ENCODE measurements around the gene KCTD17.

The KCTD17 gene

GRCh38 chr22:37062702-37063381, 11.3 kb downstream of the KCTD17 start:
- no peaks in the 10 kb centered on the region for H3K79me2 ChIP-seq (ENCODE audit: insufficient read depth, low read length)

GRCh38 chr22:37063431-37064420, 12.2 kb downstream of the KCTD17 start:
- Histone ChIP-seq H3K27me3 (ENCODE audit: insufficient read depth, low read length, poor library complexity, severe bottlenecking) (no peaks in the 10 kb centered on the region), H3K4me3 (ENCODE audit: low read length, poor library complexity, severe bottlenecking) (no peak overlapping the region), H3F3A (ENCODE audit: low read depth) (no peaks in the 10 kb centered on the region), H3K36me3 (ENCODE audit: insufficient read depth, low read length) (no peaks in the 10 kb centered on the region), H3K79me2 (ENCODE audit: insufficient read depth, low read length) (no peaks in the 10 kb centered on the region), H3K4me2 (ENCODE audit: low read depth, low read length, poor library complexity, severe bottlenecking) (no peak overlapping the region), H4K20me1 (ENCODE audit: insufficient read depth, low read length, poor library complexity, severe bottlenecking) (no peaks in the 10 kb centered on the region), H2AFZ (ENCODE audit: low read length) (no peak overlapping the region), H3K9me3 (ENCODE audit: insufficient read depth, low read depth, low read length) (no peaks in the 10 kb centered on the region), H3K9ac (ENCODE audit: low read depth, low read length, poor library complexity, severe bottlenecking) (no peak overlapping the region), H3K9me2 (replicated peaks; ENCODE audit: low read depth, low read length) (no peaks in the 10 kb centered on the region), H3K4me1 (ENCODE audit: insufficient read depth, low read length, poor library complexity, severe bottlenecking) (peaks cover 6% of the 10 kb centered on the region)
- TF ChIP-seq, protein P1, sequence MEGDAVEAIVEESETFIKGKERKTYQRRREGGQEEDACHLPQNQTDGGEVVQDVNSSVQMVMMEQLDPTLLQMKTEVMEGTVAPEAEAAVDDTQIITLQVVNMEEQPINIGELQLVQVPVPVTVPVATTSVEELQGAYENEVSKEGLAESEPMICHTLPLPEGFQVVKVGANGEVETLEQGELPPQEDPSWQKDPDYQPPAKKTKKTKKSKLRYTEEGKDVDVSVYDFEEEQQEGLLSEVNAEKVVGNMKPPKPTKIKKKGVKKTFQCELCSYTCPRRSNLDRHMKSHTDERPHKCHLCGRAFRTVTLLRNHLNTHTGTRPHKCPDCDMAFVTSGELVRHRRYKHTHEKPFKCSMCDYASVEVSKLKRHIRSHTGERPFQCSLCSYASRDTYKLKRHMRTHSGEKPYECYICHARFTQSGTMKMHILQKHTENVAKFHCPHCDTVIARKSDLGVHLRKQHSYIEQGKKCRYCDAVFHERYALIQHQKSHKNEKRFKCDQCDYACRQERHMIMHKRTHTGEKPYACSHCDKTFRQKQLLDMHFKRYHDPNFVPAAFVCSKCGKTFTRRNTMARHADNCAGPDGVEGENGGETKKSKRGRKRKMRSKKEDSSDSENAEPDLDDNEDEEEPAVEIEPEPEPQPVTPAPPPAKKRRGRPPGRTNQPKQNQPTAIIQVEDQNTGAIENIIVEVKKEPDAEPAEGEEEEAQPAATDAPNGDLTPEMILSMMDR (conservative IDR thresholded peaks at IDR 0.05; ENCODE audit: low read length), result no peak
- no peak for TF ChIP-seq EZH2phosphoT487 (IDR thresholded peaks at IDR 0.05; ENCODE audit: borderline replicate concordance)

More at GRCh38 chr22:37062702-37063381, 11.3 kb downstream of the KCTD17 start:
- Histone ChIP-seq H3K4me3 (ENCODE audit: low read length, poor library complexity, severe bottlenecking) (no peak overlapping the region), H3K9me3 (ENCODE audit: insufficient read depth, low read depth, low read length) (no peaks in the 10 kb centered on the region), H3F3A (ENCODE audit: low read depth) (no peaks in the 10 kb centered on the region), H3K9ac (ENCODE audit: low read depth, low read length, poor library complexity, severe bottlenecking) (no peak overlapping the region), H3K27me3 (ENCODE audit: insufficient read depth, low read length, poor library complexity, severe bottlenecking) (no peaks in the 10 kb centered on the region), H3K36me3 (ENCODE audit: insufficient read depth, low read length) (no peaks in the 10 kb centered on the region), H2AFZ (ENCODE audit: low read length) (no peak overlapping the region), H3K4me2 (ENCODE audit: low read depth, low read length, poor library complexity, severe bottlenecking) (no peak overlapping the region), H3K9me2 (replicated peaks; ENCODE audit: low read depth, low read length) (no peaks in the 10 kb centered on the region), H4K20me1 (ENCODE audit: insufficient read depth, low read length, poor library complexity, severe bottlenecking) (no peaks in the 10 kb centered on the region), H3K4me1 (ENCODE audit: insufficient read depth, low read length, poor library complexity, severe bottlenecking) (peaks cover 6% of the 10 kb centered on the region)
- TF ChIP-seq, protein P1 (conservative IDR thresholded peaks at IDR 0.05; ENCODE audit: low read length), result no peak
- TF ChIP-seq EZH2phosphoT487 (IDR thresholded peaks at IDR 0.05; ENCODE audit: borderline replicate concordance), result no peak

DNA sequence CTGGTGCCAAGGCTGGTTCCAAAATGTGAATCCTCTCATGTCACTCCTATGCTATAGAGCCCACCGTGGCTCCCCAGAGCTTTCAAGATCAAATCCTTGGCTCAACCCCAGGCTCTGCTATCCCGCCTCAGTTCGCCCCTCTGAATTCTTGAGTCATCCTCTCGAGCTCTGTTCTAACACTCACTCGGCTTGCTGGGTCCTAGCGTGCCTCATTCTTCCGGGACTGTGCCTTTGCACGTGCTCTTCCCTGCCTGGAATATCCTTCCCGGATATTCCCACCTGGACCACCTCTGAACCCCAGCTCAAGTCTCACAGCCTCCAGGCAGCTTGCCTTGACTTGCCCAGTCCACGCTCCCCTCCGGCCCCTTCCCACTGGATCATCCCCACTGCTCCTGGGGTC, 13.0 kb downstream of the KCTD17 start:
- H2AFZ ChIP-seq (ENCODE audit: low read length), result no peak overlapping the region
- H3F3A ChIP-seq (ENCODE audit: low read depth), result no peaks in the 10 kb centered on the region
- no peaks in the 10 kb centered on the region for H4K20me1 ChIP-seq (ENCODE audit: insufficient read depth, low read length, poor library complexity, severe bottlenecking)
- no peaks in the 10 kb centered on the region for H3K9me3 ChIP-seq (ENCODE audit: insufficient read depth, low read depth, low read length)
- no peaks in the 10 kb centered on the region for H3K79me2 ChIP-seq (ENCODE audit: insufficient read depth, low read length)
- H3K27me3 ChIP-seq (ENCODE audit: insufficient read depth, low read length, poor library complexity, severe bottlenecking), result no peaks in the 10 kb centered on the region
- H3K4me3 ChIP-seq (ENCODE audit: low read length, poor library complexity, severe bottlenecking), result no peak overlapping the region
- no peak overlapping the region for H3K9ac ChIP-seq (ENCODE audit: low read depth, low read length, poor library complexity, severe bottlenecking)
- no peak overlapping the region for H3K4me2 ChIP-seq (ENCODE audit: low read depth, low read length, poor library complexity, severe bottlenecking)
- H3K4me1 ChIP-seq (ENCODE audit: insufficient read depth, low read length, poor library complexity, severe bottlenecking), result peaks cover 6% of the 10 kb centered on the region
- no peaks in the 10 kb centered on the region for H3K9me2 ChIP-seq (replicated peaks; ENCODE audit: low read depth, low read length)
- no peak for TF ChIP-seq EZH2phosphoT487 (IDR thresholded peaks at IDR 0.05; ENCODE audit: borderline replicate concordance)
- TF ChIP-seq, protein P1 (conservative IDR thresholded peaks at IDR 0.05; ENCODE audit: low read length), result no peak
- no peaks in the 10 kb centered on the region for H3K36me3 ChIP-seq (ENCODE audit: insufficient read depth, low read length)

All from Loucy (cell line).